GM12865 (cell line): ENCODE results near the gene UAP1L1.

Experiments
- DNase-seq: peaks from one replicate; pipeline ENCODE4 v3.0.0; 2010; ENCODE audit warnings: low read depth
- H3K4me3 ChIP-seq: 2 replicates; pipeline ENCODE4 v1.5.1; 2011; ENCODE audit warnings: mild to moderate bottlenecking, low read depth, low read length, control low read depth
- CTCF ChIP-seq: IDR thresholded peaks from 2 replicates; pipeline ENCODE4 v1.5.1; 2011; ENCODE audit warnings: low read length, control low read depth, low read depth, inconsistent platforms; ENCODE audit not compliant: insufficient read depth; ENCODE audit errors: missing control alignments

UAP1L1 gene

GRCh38 chr9:137053944-137054931 lies 23.1 kb upstream of the UAP1L1 start, which contains the start of gene ENTPD2:
ENTPD2 (minus strand) TSS chr9:137054061; CDS start chr9:137053997, 64 bp downstream.
- TF ChIP-seq CTCF, result no peak
- DNase-seq, result no peak
- H3K4me3 ChIP-seq, result no peak within 1 kb of the TSS

- DNase-seq, result no peak
- H3K4me3 ChIP-seq, result no peak overlapping the region
- TF ChIP-seq CTCF, result no peak
These were observed 22.4 kb upstream of the UAP1L1 start for GRCh38 chr9:137054932-137055384.

GRCh38 chr9:137055385-137056364 lies 21.6 kb upstream of the UAP1L1 start:
- H3K4me3 ChIP-seq, result no peak overlapping the region
- no peak for DNase-seq
- TF ChIP-seq CTCF, result no peak

- no peak for TF ChIP-seq CTCF
- no peak for DNase-seq
- no peak overlapping the region for H3K4me3 ChIP-seq
These were observed 20.4 kb upstream of the UAP1L1 start for GRCh38 chr9:137056739-137057415.

GRCh38 chr9:137057545-137057944 lies 19.8 kb upstream of the UAP1L1 start:
- no peak for DNase-seq
- TF ChIP-seq CTCF, result no peak
- H3K4me3 ChIP-seq, result no peak overlapping the region
